Karpas-422 (cell line): ENCODE results near the gene LMBR1. TPM values are rescaled to one million over a fixed set of nuclear protein-coding genes. Genes with fewer than 3 reads are reported as not detected.
A peak's percentile ranks its signal among the peaks of the same experiment; 100 is the strongest.

Experiments used
- DNase-seq: peaks from one replicate; pipeline ENCODE4 v3.0.0-alpha.2; 2015
- H2AFZ ChIP-seq: fragments of 200-600 bp; sonication (generic); 2 replicates; pipeline ENCODE4 v1.6.1; 2014; ENCODE audit warnings: antibody characterized with exemption, low read length, mixed read lengths
- H3K27ac ChIP-seq: fragments of 200-600 bp; sonication (generic); 2 replicates; pipeline ENCODE4 v1.5.1; 2014; ENCODE audit warnings: mild to moderate bottlenecking, low read length, moderate library complexity
- H3K27me3 ChIP-seq: fragments of 200-600 bp; sonication (generic); 2 replicates; pipeline ENCODE4 v1.6.1; 2014; ENCODE audit warnings: low read length, mixed read lengths
- H3K36me3 ChIP-seq: fragments of 200-600 bp; sonication (generic); 2 replicates; pipeline ENCODE4 v1.6.1; 2014; ENCODE audit warnings: low read length, mixed read lengths; ENCODE audit not compliant: insufficient read depth
- H3K4me1 ChIP-seq: fragments of 200-600 bp; sonication (generic); 2 replicates; pipeline ENCODE4 v1.6.1; 2014; ENCODE audit warnings: mild to moderate bottlenecking, low read length, mixed read lengths
- H3K4me2 ChIP-seq: fragments of 200-600 bp; sonication (generic); 2 replicates; pipeline ENCODE4 v1.6.1; 2014; ENCODE audit warnings: low read length, low read depth, mild to moderate bottlenecking; ENCODE audit not compliant: poor library complexity, severe bottlenecking
- H3K4me3 ChIP-seq: fragments of 200-600 bp; sonication (generic); 2 replicates; pipeline ENCODE4 v1.5.1; 2014; ENCODE audit warnings: mild to moderate bottlenecking, antibody characterized with exemption, low read length, mixed read lengths
- H3K79me2 ChIP-seq: fragments of 200-600 bp; sonication (generic); 2 replicates; pipeline ENCODE4 v1.6.1; 2014; ENCODE audit warnings: mild to moderate bottlenecking, low read length, mixed read lengths
- H3K9ac ChIP-seq: fragments of 200-600 bp; sonication (generic); 2 replicates; pipeline ENCODE4 v1.6.0; 2014; ENCODE audit warnings: low read length
- H3K9me2 ChIP-seq: fragments of 200-600 bp; sonication (generic), shearing (Covaris generic); replicated peaks from 2 replicates; pipeline ENCODE4 v1.6.0; 2014; ENCODE audit warnings: mild to moderate bottlenecking, low read length, moderate library complexity; ENCODE audit not compliant: insufficient read depth
- H3K9me3 ChIP-seq: fragments of 300-700, 200-600 bp; sonication (generic); 2 replicates; pipeline ENCODE4 v1.6.1; 2014; ENCODE audit warnings: low read length, mixed read lengths
- H4K20me1 ChIP-seq: fragments of 200-600 bp; sonication (generic); 2 replicates; pipeline ENCODE4 v1.6.1; 2014; ENCODE audit warnings: mild to moderate bottlenecking, antibody characterized with exemption, low read length, low read depth; ENCODE audit not compliant: insufficient read depth
- total RNA-seq: library from RNA; depleted of rRNA; stranded (reverse); fragments of >200 nt; shearing (Covaris generic); gene quantifications from 2 replicates; pipeline ENCODE4 v1.2.3, GENCODE V29; 2014; ENCODE audit warnings: low replicate concordance

LMBR1 gene
- total RNA-seq, 1 experiment from 2014 or later: 202 TPM

DNA sequence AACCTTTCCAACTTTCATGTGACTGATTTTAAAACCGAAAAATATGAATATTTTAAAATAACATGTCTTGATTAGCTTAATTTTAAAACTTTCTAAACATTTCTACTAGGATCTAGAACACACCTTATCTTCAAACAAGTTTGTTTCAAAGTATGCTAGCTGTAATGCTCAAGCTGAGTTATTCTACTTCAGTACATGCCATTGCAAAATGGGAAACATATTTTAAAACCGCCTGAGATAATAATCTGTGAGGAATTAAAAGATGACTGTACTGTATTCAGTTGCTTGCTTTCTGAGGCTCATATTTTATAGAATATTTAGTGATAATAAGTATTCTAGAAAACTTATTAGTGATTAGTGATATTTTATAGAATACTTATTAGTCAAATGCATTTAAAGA, 99.6 kb downstream of the LMBR1 start:
- Histone ChIP-seq H2AFZ (no peak overlapping the region), H3K27me3 (no peaks in the 10 kb centered on the region), H3K9me2 (no peaks in the 10 kb centered on the region), H3K79me2 (peaks cover 75% of the 10 kb centered on the region), H3K36me3 (peaks cover 14% of the 10 kb centered on the region), H3K9me3 (no peaks in the 10 kb centered on the region), H3K4me1 (peaks cover 15% of the 10 kb centered on the region), H3K9ac (no peak overlapping the region), H3K4me3 (no peak overlapping the region), H4K20me1 (no peaks in the 10 kb centered on the region), H3K4me2 (no peak overlapping the region), H3K27ac (no peak overlapping the region)
- DNase-seq: no peak

DNA sequence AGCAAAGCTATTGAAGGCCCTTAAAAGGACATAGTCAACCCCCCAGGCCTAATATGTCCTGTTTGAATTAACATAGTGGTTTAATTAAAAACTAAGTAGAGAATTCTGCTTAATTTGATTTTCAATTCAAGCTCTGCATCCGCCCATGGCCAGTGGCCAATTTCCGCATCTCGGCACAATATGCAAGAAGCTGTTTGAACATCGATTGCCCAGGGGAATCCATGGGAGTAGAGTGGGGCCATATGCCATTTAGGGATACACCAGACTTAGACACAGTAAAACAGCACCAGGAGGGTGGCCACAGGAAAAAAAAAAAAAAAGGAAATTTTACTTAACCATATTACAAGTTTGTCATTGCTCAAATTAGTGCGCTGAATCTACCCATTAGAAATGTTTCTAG, 100.4 kb downstream of the LMBR1 start:
- H2AFZ ChIP-seq: no peak overlapping the region
- no peak overlapping the region for H3K4me3 ChIP-seq
- H4K20me1 ChIP-seq: no peaks in the 10 kb centered on the region
- H3K9me2 ChIP-seq: no peaks in the 10 kb centered on the region
- no peak overlapping the region for H3K4me2 ChIP-seq
- H3K4me1 ChIP-seq: peaks cover 15% of the 10 kb centered on the region
- H3K79me2 ChIP-seq: peaks cover 70% of the 10 kb centered on the region
- no peaks in the 10 kb centered on the region for H3K9me3 ChIP-seq
- H3K9ac ChIP-seq: no peak overlapping the region
- H3K27ac ChIP-seq: no peak overlapping the region
- no peaks in the 10 kb centered on the region for H3K27me3 ChIP-seq
- DNase-seq: no peak
- peaks cover 14% of the 10 kb centered on the region for H3K36me3 ChIP-seq

DNA sequence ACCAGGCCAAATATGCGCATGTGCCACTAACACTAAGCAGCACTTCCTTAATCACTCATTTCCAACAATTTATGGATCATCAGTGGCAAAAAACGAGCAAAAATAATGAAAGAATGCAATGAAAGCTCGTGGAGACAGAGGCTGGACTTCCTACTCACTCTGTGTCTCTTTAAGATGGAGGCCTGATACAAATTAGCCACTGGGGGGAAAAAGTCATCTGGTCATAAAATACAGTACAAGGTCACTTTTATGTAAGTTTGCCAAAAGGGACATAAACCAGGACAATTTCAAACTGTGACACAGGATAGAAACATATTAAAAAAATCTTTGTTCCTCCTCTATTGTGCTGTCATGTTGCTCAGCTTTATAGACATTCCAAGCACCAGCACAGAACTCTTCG, 101.7 kb downstream of the LMBR1 start:
- Histone ChIP-seq H3K27ac (no peak overlapping the region), H3K9me2 (no peaks in the 10 kb centered on the region), H3K36me3 (peaks cover 13% of the 10 kb centered on the region), H3K27me3 (no peaks in the 10 kb centered on the region), H2AFZ (no peak overlapping the region), H4K20me1 (no peaks in the 10 kb centered on the region), H3K4me2 (no peak overlapping the region), H3K4me3 (no peak overlapping the region), H3K4me1 (peaks cover 15% of the 10 kb centered on the region), H3K9ac (no peak overlapping the region), H3K79me2 (peaks cover 70% of the 10 kb centered on the region), H3K9me3 (no peaks in the 10 kb centered on the region)
- no peak for DNase-seq

DNA sequence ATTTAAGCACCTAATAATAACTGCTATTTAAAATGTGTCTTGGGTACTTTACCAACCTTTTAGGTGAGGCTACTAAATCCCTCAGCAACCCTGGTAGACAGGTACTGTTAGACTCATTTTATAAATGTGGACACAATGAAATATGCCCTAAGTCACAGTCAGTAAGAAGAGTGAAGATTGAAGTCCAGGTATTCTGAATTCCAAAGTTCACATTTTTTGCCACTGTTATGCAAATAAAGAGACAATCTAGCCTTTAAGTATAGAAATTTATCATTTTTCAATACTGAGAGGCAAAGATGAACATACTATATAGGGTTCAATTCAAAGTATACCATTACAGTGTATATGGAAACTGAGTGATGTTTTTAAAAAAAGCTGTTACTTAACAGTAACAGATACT, 102.7 kb downstream of the LMBR1 start:
- Histone ChIP-seq H3K79me2 (peaks cover 69% of the 10 kb centered on the region), H3K27me3 (no peaks in the 10 kb centered on the region), H3K4me1 (peaks cover 14% of the 10 kb centered on the region), H3K4me2 (no peak overlapping the region), H3K9ac (no peak overlapping the region), H3K4me3 (no peak overlapping the region), H3K27ac (peak overlapping the region; percentile 18; the same call in 1 of the 2 replicates), H3K9me3 (no peaks in the 10 kb centered on the region), H4K20me1 (no peaks in the 10 kb centered on the region), H2AFZ (no peak overlapping the region), H3K36me3 (peaks cover 6% of the 10 kb centered on the region; the same call in 1 of the 2 replicates), H3K9me2 (no peaks in the 10 kb centered on the region)
- no peak for DNase-seq

DNA sequence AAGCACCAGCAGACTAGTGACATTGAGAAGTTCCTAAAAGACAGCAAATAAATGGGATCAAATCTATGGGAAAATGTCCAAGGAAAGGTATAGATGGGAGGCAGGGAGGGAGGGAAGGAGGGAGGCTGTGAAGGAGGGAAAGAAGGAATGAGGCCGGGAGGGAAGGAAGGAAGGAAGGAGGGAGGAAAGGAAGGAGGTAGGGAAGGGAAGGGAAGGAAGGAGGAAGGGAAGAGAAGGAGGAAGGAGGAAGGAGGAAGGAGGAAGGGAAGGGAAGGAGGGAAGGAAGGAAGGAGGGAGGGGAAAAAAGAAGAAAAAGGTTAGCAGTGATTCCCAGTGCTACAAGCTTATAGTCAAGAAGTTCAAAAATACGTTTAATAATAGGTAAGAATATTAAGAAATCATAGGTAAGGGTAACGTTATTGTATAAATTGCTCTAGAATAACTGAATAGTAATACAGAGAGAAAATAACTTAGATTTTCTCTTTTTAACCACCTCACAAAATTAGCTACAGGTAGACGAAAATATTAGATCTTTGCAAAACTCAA, 106.9 kb downstream of the LMBR1 start:
- Histone ChIP-seq H3K9me2 (no peaks in the 10 kb centered on the region), H3K9ac (no peak overlapping the region), H3K27me3 (no peaks in the 10 kb centered on the region), H2AFZ (no peak overlapping the region), H3K36me3 (peaks cover 12% of the 10 kb centered on the region; the same call in 1 of the 2 replicates), H3K4me3 (no peak overlapping the region), H3K27ac (no peak overlapping the region), H3K4me1 (peaks cover 22% of the 10 kb centered on the region), H4K20me1 (no peaks in the 10 kb centered on the region), H3K79me2 (peaks cover 74% of the 10 kb centered on the region), H3K4me2 (no peak overlapping the region), H3K9me3 (no peaks in the 10 kb centered on the region)
- no peak for DNase-seq

DNA sequence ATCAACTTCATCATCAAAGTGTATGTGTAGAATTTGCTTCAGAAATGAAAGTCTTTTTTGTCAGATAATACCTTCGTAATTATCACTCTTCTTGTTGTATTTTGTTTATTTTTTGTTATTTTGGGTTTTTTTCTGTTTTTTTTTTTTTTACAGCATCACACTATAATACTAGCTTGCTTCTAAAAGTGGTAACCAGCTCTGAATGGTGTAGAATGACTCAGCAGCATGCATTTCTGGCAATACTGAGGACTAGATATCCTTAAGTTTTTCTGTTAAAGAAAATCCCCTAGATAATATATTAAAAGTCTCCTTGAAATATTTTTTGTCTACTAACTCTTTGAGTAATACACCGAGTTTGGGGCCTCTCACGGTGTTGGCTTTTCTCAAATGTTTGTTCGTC, 109.1 kb downstream of the LMBR1 start:
- Histone ChIP-seq H3K4me2 (no peak overlapping the region), H3K9ac (no peak overlapping the region), H3K36me3 (peaks cover 12% of the 10 kb centered on the region; the same call in 1 of the 2 replicates), H3K4me1 (peaks cover 34% of the 10 kb centered on the region), H4K20me1 (no peaks in the 10 kb centered on the region), H2AFZ (no peak overlapping the region), H3K4me3 (no peak overlapping the region), H3K27ac (peak overlapping the region; percentile 35; the same call in 1 of the 2 replicates), H3K27me3 (no peaks in the 10 kb centered on the region), H3K9me2 (no peaks in the 10 kb centered on the region), H3K9me3 (no peaks in the 10 kb centered on the region), H3K79me2 (peaks cover 75% of the 10 kb centered on the region)
- DNase-seq: no peak

DNA sequence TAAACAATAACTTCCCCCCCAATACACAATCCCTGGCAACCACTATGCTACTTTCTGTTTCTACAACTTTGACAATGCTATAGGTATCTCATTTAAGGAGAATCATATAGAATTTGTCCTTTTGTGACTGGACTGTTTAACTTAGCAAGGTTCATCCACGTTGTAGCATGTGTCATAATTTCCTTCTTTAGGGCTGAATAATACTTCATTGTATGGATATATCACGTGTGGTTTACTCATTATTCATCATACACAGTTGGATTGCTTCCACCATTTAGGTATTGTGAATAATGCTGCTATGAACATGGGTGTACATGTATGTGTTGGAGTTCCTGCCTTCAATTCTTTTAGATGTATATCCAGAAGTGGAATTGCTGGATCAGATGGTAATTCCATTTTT, 111.0 kb downstream of the LMBR1 start:
- peaks cover 49% of the 10 kb centered on the region for H3K4me1 ChIP-seq
- H3K27ac ChIP-seq: no peak overlapping the region; the same call in 1 of the 2 replicates
- no peak for DNase-seq
- no peak overlapping the region for H3K9ac ChIP-seq
- H2AFZ ChIP-seq: no peak overlapping the region
- H3K79me2 ChIP-seq: peaks cover 88% of the 10 kb centered on the region
- H3K4me2 ChIP-seq: no peak overlapping the region
- H3K4me3 ChIP-seq: no peak overlapping the region
- no peaks in the 10 kb centered on the region for H4K20me1 ChIP-seq
- no peaks in the 10 kb centered on the region for H3K27me3 ChIP-seq
- no peaks in the 10 kb centered on the region for H3K9me2 ChIP-seq
- peaks cover 18% of the 10 kb centered on the region; the same call in 1 of the 2 replicates for H3K36me3 ChIP-seq
- H3K9me3 ChIP-seq: no peaks in the 10 kb centered on the region

DNA sequence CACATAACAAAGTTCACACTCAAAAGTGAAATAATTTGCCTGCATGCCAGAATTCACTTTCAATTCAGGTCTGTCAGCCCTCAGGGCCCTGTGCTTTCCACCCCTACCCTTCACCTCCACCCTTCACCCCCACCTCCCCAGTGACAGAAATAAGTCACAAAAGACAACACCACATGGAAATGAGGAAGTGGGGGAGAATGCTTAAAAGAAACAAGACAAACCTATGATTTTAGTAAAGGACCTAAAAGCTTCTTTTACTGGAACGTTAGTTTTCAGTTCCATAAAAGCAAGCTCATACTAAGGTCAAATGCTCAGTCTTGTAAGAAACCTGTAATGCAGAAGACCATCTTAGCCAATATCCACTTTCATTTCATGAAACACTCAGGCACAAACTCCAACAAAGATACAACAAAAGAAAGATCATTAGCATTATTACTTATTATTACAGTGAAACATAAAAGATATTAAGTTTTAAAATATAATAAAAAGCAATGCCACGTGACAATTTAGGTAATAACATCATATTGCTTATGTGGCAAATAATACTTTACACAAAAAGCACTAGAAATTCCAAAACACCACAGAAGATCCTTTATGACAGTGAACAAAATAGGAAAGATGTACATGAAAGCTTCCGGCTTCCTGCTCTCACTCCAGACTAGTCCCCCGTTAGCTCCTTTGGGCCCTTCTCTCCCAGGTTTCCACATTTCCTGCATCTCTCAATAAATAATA, 112.1 kb downstream of the LMBR1 start:
- peak overlapping the region; percentile 80 for H3K27ac ChIP-seq
- no peaks in the 10 kb centered on the region for H3K27me3 ChIP-seq
- peak; percentile 87 for DNase-seq
- H3K4me3 ChIP-seq: peak overlapping the region; percentile 26
- peaks cover 49% of the 10 kb centered on the region for H3K4me1 ChIP-seq
- no peaks in the 10 kb centered on the region for H4K20me1 ChIP-seq
- H3K9me3 ChIP-seq: no peaks in the 10 kb centered on the region
- no peak overlapping the region for H2AFZ ChIP-seq
- peaks cover 17% of the 10 kb centered on the region; the same call in 1 of the 2 replicates for H3K36me3 ChIP-seq
- H3K9ac ChIP-seq: peak overlapping the region; percentile 37
- H3K79me2 ChIP-seq: peaks cover 89% of the 10 kb centered on the region
- H3K9me2 ChIP-seq: no peaks in the 10 kb centered on the region
- H3K4me2 ChIP-seq: peak overlapping the region; percentile 69
